HCT116 (cell line): ENCODE data around the gene BNIP1. TPM values are rescaled to one million over a fixed set of nuclear protein-coding genes. Genes with fewer than 3 reads are reported as not detected.

Experiments
- ATAC-seq: fragments of 200-7000 bp; cut with Tn5 transposase; 2 replicates; pipeline ENCODE4 v1.9.1; 2020; ENCODE audit warnings: mild to moderate bottlenecking, moderate library complexity
- BruUV-seq: library from RNA; stranded (reverse); fragments of 400-500 nt; replicated peaks from 2 replicates; lab custom pipeline; 2021; lab: Mats Ljungman, UMichigan
- CTCF ChIA-PET: fragments of 300-600 bp; sonication (Branson Sonifier 250); formaldehyde crosslinking; loops from one replicate; lab custom pipeline; 2021; ENCODE audit warnings: antibody characterized with exemption; lab: Charles Lee
- POLR2A ChIA-PET: fragments of 300-600, 350-600 bp; sonication (Branson Sonifier 250); formaldehyde crosslinking; loops from one replicate; lab custom pipeline; 2021; ENCODE audit warnings: antibody characterized with exemption; lab: Charles Lee
- RAD21 ChIA-PET, 2 experiments: fragments of 300-600 bp; sonication (Branson Sonifier 250); formaldehyde crosslinking; loops; one replicate each; lab custom pipeline; 2023; ENCODE audit warnings: low total read pairs in 2 of 2; ENCODE audit not compliant: uncharacterized antibody in 2 of 2, unreplicated experiment in 2 of 2, low non-redundant PET in 1 of 2; lab: Charles Lee
- DNase-seq: peaks from one replicate; pipeline ENCODE4 v3.0.0-alpha.2; 2010; ENCODE audit warnings: low read depth, low spot score
- H2AFZ ChIP-seq: fragments of 200-600 bp; shearing (Covaris generic), sonication (generic); 2 replicates; pipeline ENCODE4 v1.6.1; 2017; ENCODE audit warnings: low read depth, mixed run types, mixed read lengths, antibody characterized with exemption, low read length; ENCODE audit not compliant: poor library complexity, severe bottlenecking
- H3K27ac ChIP-seq: 2 replicates; pipeline ENCODE4 v1.5.1; 2012; ENCODE audit warnings: low read depth, low read length
- H3K27me3 ChIP-seq: fragments of 200-600 bp; sonication (generic); 2 replicates; pipeline ENCODE4 v1.6.1; 2016; ENCODE audit warnings: mixed run types, low read length, mixed read lengths; ENCODE audit not compliant: insufficient read depth
- H3K36me3 ChIP-seq, 2 experiments: fragments of 200-500 bp in 1 of 2; fragments of 200-600 bp in 1 of 2; sonication (Bioruptor generic) in 1 of 2; sonication (generic) in 1 of 2; 2 replicates each; pipeline versions ENCODE4 v1.5.1 to v1.6.1; 2014 to 2016; ENCODE audit warnings: low read length in 2 of 2, inconsistent platforms in 1 of 2, mixed read lengths in 1 of 2, mixed run types in 1 of 2; ENCODE audit not compliant: insufficient read depth in 2 of 2, control insufficient read depth in 1 of 2
- H3K4me1 ChIP-seq, 2 experiments: fragments of 200-600 bp in 1 of 2; sonication (generic) in 1 of 2; 2 replicates each; pipeline versions ENCODE4 v1.5.1 to v1.6.1; 2012 to 2017; ENCODE audit warnings: low read length in 2 of 2, inconsistent platforms in 1 of 2, mild to moderate bottlenecking in 1 of 2, mixed read lengths in 1 of 2, mixed run types in 1 of 2, moderate library complexity in 1 of 2; ENCODE audit not compliant: insufficient read depth in 2 of 2, control insufficient read depth in 1 of 2
- H3K4me2 ChIP-seq: fragments of 200-600 bp; sonication (generic); 2 replicates; pipeline ENCODE4 v1.6.1; 2017; ENCODE audit warnings: mixed run types, low read length, mixed read lengths
- H3K4me3 ChIP-seq, 2 experiments: fragments of 200-600 bp in 1 of 2; sonication (generic) in 1 of 2; replicated peaks in 1 of 2; 2 replicates each; pipeline ENCODE4 v1.5.1; 2011 to 2016; ENCODE audit warnings: low read length in 2 of 2, control low read depth in 1 of 2, low read depth in 1 of 2, mild to moderate bottlenecking in 1 of 2, mixed read lengths in 1 of 2, mixed run types in 1 of 2
- H3K79me2 ChIP-seq: fragments of 200-600 bp; sonication (generic); 2 replicates; pipeline ENCODE4 v1.6.1; 2017; ENCODE audit warnings: mild to moderate bottlenecking, mixed run types, low read length, moderate library complexity, mixed read lengths; ENCODE audit not compliant: insufficient read depth
- H3K9ac ChIP-seq: fragments of 200-600 bp; sonication (generic); 2 replicates; pipeline ENCODE4 v1.6.1; 2016; ENCODE audit warnings: low read length, mixed read lengths
- H3K9me2 ChIP-seq: fragments of 200-600 bp; sonication (generic), shearing (Covaris generic); 2 replicates; pipeline ENCODE4 v1.6.1; 2017; ENCODE audit warnings: mixed run types, mild to moderate bottlenecking, moderate library complexity; ENCODE audit not compliant: insufficient read depth
- H3K9me3 ChIP-seq, 2 experiments: fragments of 200-500 bp in 1 of 2; fragments of 200-600 bp in 1 of 2; sonication (Bioruptor generic) in 1 of 2; sonication (generic) in 1 of 2; 2 replicates each; pipeline ENCODE4 v1.6.1; 2014 to 2017; ENCODE audit warnings: low read length in 2 of 2, mixed read lengths in 2 of 2, inconsistent platforms in 1 of 2, low read depth in 1 of 2, mild to moderate bottlenecking in 1 of 2, mixed run types in 1 of 2, moderate library complexity in 1 of 2; ENCODE audit not compliant: control insufficient read depth in 1 of 2, insufficient read depth in 1 of 2
- H4K20me1 ChIP-seq: fragments of 200-600 bp; sonication (generic), shearing (Covaris generic); 2 replicates; pipeline ENCODE4 v1.6.1; 2017; ENCODE audit warnings: mixed run types, mild to moderate bottlenecking, moderate library complexity; ENCODE audit not compliant: insufficient read depth
- CEBPB ChIP-seq: IDR thresholded peaks from 2 replicates; pipeline ENCODE4 v1.6.1; 2012; ENCODE audit warnings: low read depth
- EGR1 ChIP-seq: IDR thresholded peaks from 2 replicates; pipeline ENCODE4 v1.6.1; 2012; ENCODE audit warnings: low read depth
- ELF1 ChIP-seq: IDR thresholded peaks from 2 replicates; pipeline ENCODE4 v1.6.1; 2012; ENCODE audit warnings: low read depth, borderline replicate concordance
- EZH2 ChIP-seq: fragments of 200-600 bp; sonication (generic); IDR thresholded peaks from 2 replicates; pipeline ENCODE4 v1.6.1; 2017; ENCODE audit warnings: antibody characterized with exemption, mixed run types
- EZH2phosphoT487 ChIP-seq: fragments of 200-600 bp; IDR thresholded peaks from 2 replicates; pipeline ENCODE4 v1.6.1; 2018; ENCODE audit warnings: antibody characterized with exemption, borderline replicate concordance
- JUND ChIP-seq: IDR thresholded peaks from 2 replicates; pipeline ENCODE4 v1.6.1; 2012
- POLR2A ChIP-seq: IDR thresholded peaks from 2 replicates; pipeline ENCODE4 v1.7.0; 2011; ENCODE audit warnings: borderline replicate concordance; ENCODE audit not compliant: insufficient read depth, insufficient read length; ENCODE audit errors: extremely low read depth
- RAD21 ChIP-seq: IDR thresholded peaks from 2 replicates; pipeline ENCODE4 v1.6.1; 2012; ENCODE audit warnings: low read depth, mild to moderate bottlenecking
- ZFX ChIP-seq: fragments of 450-650 bp; IDR thresholded peaks from 2 replicates; pipeline ENCODE4 v1.6.1; 2017
- ZNF274 ChIP-seq: fragments of 200-500 bp; sonication (Bioruptor generic); IDR thresholded peaks from 2 replicates; pipeline ENCODE4 v1.6.1; 2014; ENCODE audit warnings: mild to moderate bottlenecking, low read depth, low read length, inconsistent platforms
- intact Hi-C: fragments of 100-400 bp; cut with micrococcal nuclease; formaldehyde crosslinking; loops from 2 replicates; pipeline ENCODE4 v1.10.0; 2022
- total RNA-seq: library from RNA; stranded (reverse); gene quantifications from one replicate; pipeline ENCODE4 v1.2.1, GENCODE V29; 2021; ENCODE audit not compliant: unreplicated experiment

BNIP1 gene
- total RNA-seq, 1 experiment from 2014 or later = 18.6 TPM

DNA sequence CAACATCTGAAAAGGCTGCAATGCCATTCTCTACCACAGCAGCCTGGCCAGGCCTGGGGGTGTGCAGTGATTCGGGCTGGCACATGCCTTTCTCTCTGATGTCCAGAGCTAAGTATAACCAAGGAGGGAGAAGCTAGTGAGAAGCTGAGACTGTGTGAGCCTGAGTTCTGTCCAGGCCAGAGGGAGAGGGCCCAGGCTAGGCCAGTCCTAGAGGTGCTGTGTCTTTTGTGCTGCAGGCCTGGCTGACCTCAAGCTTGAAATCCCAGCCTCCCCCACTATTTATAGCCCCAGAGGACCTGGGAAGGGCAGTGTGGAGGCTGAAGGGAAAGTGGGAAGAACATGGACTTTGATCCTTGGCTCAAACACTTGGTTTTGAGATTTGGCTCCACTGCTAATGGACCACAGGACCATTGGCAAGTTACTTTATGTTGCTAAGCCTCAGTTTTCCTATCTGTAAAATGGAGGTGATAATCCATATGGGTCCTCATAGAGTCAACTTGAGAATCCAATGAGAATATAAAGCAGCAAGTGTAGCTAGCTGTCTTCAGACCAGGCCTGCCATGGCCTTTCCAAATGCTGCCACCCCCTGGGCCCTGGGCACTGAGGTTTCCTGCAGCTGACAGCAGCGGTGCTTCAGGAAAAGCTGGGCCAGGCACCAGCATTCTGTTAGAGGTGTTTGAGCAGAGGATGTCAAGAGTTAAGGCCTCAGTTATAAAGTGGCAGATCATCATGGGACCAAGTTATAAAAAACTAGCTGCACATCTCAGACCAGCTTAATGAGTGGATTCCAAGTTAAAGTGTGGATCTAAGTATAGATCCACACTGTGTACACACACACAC, 21.1 kb downstream of the BNIP1 start:
- POLR2A ChIA-PET = no interaction called here
- H3K9me3 ChIP-seq = no peaks in the 10 kb centered on the region
- ATAC-seq (no peak), DNase-seq (no peak)
- H3K79me2 ChIP-seq = no peaks in the 10 kb centered on the region
- H3K9ac ChIP-seq = no peak overlapping the region
- H3K4me2 ChIP-seq = no peak overlapping the region
- no TSS peak for BruUV-seq
- TF ChIP-seq CEBPB (no peak), ELF1 (no peak), EGR1 (no peak), JUND (no peak), EZH2phosphoT487 (no peak), EZH2 (no peak), ZFX (no peak)
- no peaks in the 10 kb centered on the region for H3K4me1 ChIP-seq
- H3K4me3 ChIP-seq = no peak overlapping the region
- no peaks in the 10 kb centered on the region for H3K9me2 ChIP-seq
- no peaks in the 10 kb centered on the region; a peak in 2 of 4 replicates for H3K36me3 ChIP-seq
- no peak overlapping the region for H2AFZ ChIP-seq
- intact Hi-C loops = loop anchor here (1.0 kb wide), 1 partner anchor 117 kb away; no protein-coding TSS in a partner anchor
- H3K27me3 ChIP-seq = no peaks in the 10 kb centered on the region
- H3K27ac ChIP-seq = no peak overlapping the region
- no peaks in the 10 kb centered on the region for H4K20me1 ChIP-seq
- CTCF ChIA-PET = no interaction called here
- RAD21 ChIA-PET = interaction anchor here in 1 of 2 experiments (0.7 kb wide), 1 partner anchor 178 kb away, joined by 3 read pairs; no protein-coding TSS in a partner anchor

DNA sequence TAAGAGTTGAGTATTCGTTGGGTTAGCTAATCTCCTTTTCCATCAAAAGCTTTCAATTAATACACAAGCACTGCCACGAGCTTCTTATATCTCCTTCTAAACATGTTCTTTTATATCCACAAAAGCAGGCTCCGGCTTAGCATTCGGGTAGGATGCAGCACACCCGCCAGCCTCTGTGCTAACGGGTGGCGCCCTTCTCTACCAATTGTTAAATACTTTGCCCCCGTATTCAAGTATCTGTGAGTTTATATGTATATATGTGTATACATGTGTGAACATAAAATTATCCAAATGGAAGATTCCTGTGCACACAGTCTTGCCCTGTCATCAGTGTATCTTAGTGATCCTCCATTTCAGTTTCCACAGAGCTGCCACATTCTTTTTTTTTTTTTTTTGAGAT, 27.8 kb downstream of the BNIP1 start:
- Histone ChIP-seq H2AFZ (no peak overlapping the region), H3K36me3 (no peaks in the 10 kb centered on the region), H4K20me1 (no peaks in the 10 kb centered on the region), H3K9ac (no peak overlapping the region), H3K27me3 (no peaks in the 10 kb centered on the region), H3K4me2 (no peak overlapping the region), H3K79me2 (no peaks in the 10 kb centered on the region), H3K4me3 (no peak overlapping the region), H3K27ac (no peak overlapping the region), H3K9me3 (no peaks in the 10 kb centered on the region), H3K9me2 (no peaks in the 10 kb centered on the region), H3K4me1 (no peaks in the 10 kb centered on the region)
- DNase-seq (no peak), ATAC-seq (no peak)
- CTCF ChIA-PET = no interaction called here
- POLR2A ChIA-PET = no interaction called here
- intact Hi-C loops = no loop called here
- RAD21 ChIA-PET = no interaction called here
- no TSS peak for BruUV-seq
- no peak for TF ChIP-seq RAD21
- TF ChIP-seq EZH2 = no peak
- TF ChIP-seq ZNF274 = no peak
- no peak for TF ChIP-seq POLR2A
- no peak for TF ChIP-seq EGR1
- TF ChIP-seq ELF1 = no peak
